HG02798 (cell line): ENCODE measurements around the gene C1QTNF3.
"Not testable (repeated sequence)": the region's sequence is repeated elsewhere in the genome, so short reads cannot be mapped to it uniquely, and the experiment has no call there.

Source experiments
- ATAC-seq: cut with Tn5 transposase; IDR thresholded peaks from one replicate; pipeline ENCODE4 v1.9.1; 2021; ENCODE audit warnings: mild to moderate bottlenecking; ENCODE audit not compliant: unreplicated experiment, poor library complexity

C1QTNF3 gene

GRCh38 chr5:34026089-34026761, 16.8 kb downstream of the C1QTNF3 start:
- no peak for ATAC-seq

- ATAC-seq = peak; percentile 87
Observed at GRCh38 chr5:34022121-34022705, 20.8 kb downstream of the C1QTNF3 start.

- no peak for ATAC-seq
Observed at GRCh38 chr5:34021334-34021733, 21.7 kb downstream of the C1QTNF3 start.

- no peak for ATAC-seq
Observed at GRCh38 chr5:34020726-34021125, 22.3 kb downstream of the C1QTNF3 start.

- no peak for ATAC-seq
Observed at GRCh38 chr5:34017254-34017653, 25.8 kb downstream of the C1QTNF3 start.

- ATAC-seq = no peak
Observed at GRCh38 chr5:34016750-34017149, 26.3 kb downstream of the C1QTNF3 start.

GRCh38 chr5:34016222-34016621, 26.8 kb downstream of the C1QTNF3 start:
- no peak for ATAC-seq

- no peak for ATAC-seq
Observed at GRCh38 chr5:34015120-34015822, 27.7 kb downstream of the C1QTNF3 start.

- no peak for ATAC-seq
Observed at GRCh38 chr5:34014626-34015025, 28.4 kb downstream of the C1QTNF3 start.

GRCh38 chr5:34013547-34013946, 29.5 kb downstream of the C1QTNF3 start:
- no peak for ATAC-seq

- no peak for ATAC-seq
Observed at GRCh38 chr5:34012791-34013190, 30.2 kb downstream of the C1QTNF3 start.

GRCh38 chr5:34011536-34011935, 31.5 kb downstream of the C1QTNF3 start:
- no peak for ATAC-seq

GRCh38 chr5:34010146-34010545, 32.9 kb downstream of the C1QTNF3 start:
- ATAC-seq = not testable (repeated sequence)

GRCh38 chr5:34009610-34010009, 33.4 kb downstream of the C1QTNF3 start:
- ATAC-seq = no peak

GRCh38 chr5:34008802-34009201, 34.2 kb downstream of the C1QTNF3 start:
- ATAC-seq = no peak

- ATAC-seq = peak; percentile 96
Observed at GRCh38 chr5:34007621-34008600, 35.1 kb downstream of the C1QTNF3 start, which contains the start of gene AMACR. AMACR (minus strand) TSS chr5:34008050; CDS start chr5:34008019, 31 bp downstream.

GRCh38 chr5:34007201-34007620, 35.8 kb downstream of the C1QTNF3 start:
- ATAC-seq = no peak

- no peak for ATAC-seq
Observed at GRCh38 chr5:34005681-34006080, 37.3 kb downstream of the C1QTNF3 start.

GRCh38 chr5:34005211-34005610, 37.8 kb downstream of the C1QTNF3 start:
- no peak for ATAC-seq

GRCh38 chr5:34003941-34004340, 39.1 kb downstream of the C1QTNF3 start:
- no peak for ATAC-seq
